ENCODE results near the gene NOL4.

GRCh38 chr18:34223164-34223892 lies 1.4 kb downstream of the NOL4 start:
- TF ChIP-seq EZH2 (IDR thresholded peaks at IDR 0.05; ENCODE audit: insufficient read depth, poor library complexity, severe bottlenecking): peak; percentile 68
- no peak for TF ChIP-seq EZH2phosphoT487 (IDR thresholded peaks at IDR 0.05; ENCODE audit: insufficient read depth, low read depth)
